H1 (cell line): ENCODE results near the gene PPP1R18. TPM values are rescaled to one million over a fixed set of nuclear protein-coding genes. Genes with fewer than 3 reads are reported as not detected.

ENCODE experiments used
- CBX5 ChIP-seq: fragments of 300-800, 300-1000 bp; sonication (generic); IDR thresholded peaks from 2 replicates; pipeline ENCODE4 v1.7.1; 2016; ENCODE audit warnings: antibody characterized with exemption, low read length, low read depth
- CREB1 ChIP-seq: IDR thresholded peaks from 2 replicates; pipeline ENCODE4 v1.6.1; 2012; ENCODE audit warnings: inconsistent platforms
- CTCF ChIP-seq, 3 experiments: IDR thresholded peaks; 1 replicate in 2 of 3; 2 replicates in 1 of 3; pipeline versions ENCODE4 v1.5.1 to v1.6.1; 2011; ENCODE audit warnings: low read length in 3 of 3, mild to moderate bottlenecking in 3 of 3, inconsistent platforms in 2 of 3, low read depth in 1 of 3, moderate library complexity in 1 of 3; ENCODE audit not compliant: insufficient read depth in 1 of 3; ENCODE audit errors: control extremely low read depth in 1 of 3
- EGR1 ChIP-seq: IDR thresholded peaks from 2 replicates; pipeline ENCODE4 v1.6.1; 2011; ENCODE audit warnings: low read depth, low read length, borderline replicate concordance
- GABPA ChIP-seq: IDR thresholded peaks from 2 replicates; pipeline ENCODE4 v1.6.1; 2011; ENCODE audit warnings: mild to moderate bottlenecking, low read length, moderate library complexity, borderline replicate concordance; ENCODE audit not compliant: insufficient read depth
- KDM1A ChIP-seq: fragments of 200-600, 300-600 bp; sonication (generic); IDR thresholded peaks from 2 replicates; pipeline ENCODE4 v1.7.1; 2016; ENCODE audit warnings: mild to moderate bottlenecking, low read length, borderline replicate concordance
- KDM4A ChIP-seq: IDR thresholded peaks from one replicate; pipeline ENCODE4 v1.7.1; 2012; ENCODE audit warnings: low read depth, mild to moderate bottlenecking, moderate library complexity, low read length, inconsistent platforms; ENCODE audit not compliant: severe bottlenecking
- KDM5A ChIP-seq: fragments of 200-600 bp; IDR thresholded peaks from 2 replicates; pipeline ENCODE4 v1.7.1; 2012; ENCODE audit warnings: mild to moderate bottlenecking, low read length, inconsistent platforms, mixed read lengths
- POLR2A ChIP-seq, 2 experiments: IDR thresholded peaks; 1 replicate in 1 of 2; 2 replicates in 1 of 2; pipeline ENCODE4 v1.6.1; 2011; ENCODE audit warnings: low read depth in 2 of 2, low read length in 2 of 2, mild to moderate bottlenecking in 2 of 2; ENCODE audit errors: control extremely low read depth in 1 of 2
- RBBP5 ChIP-seq: IDR thresholded peaks from 2 replicates; pipeline ENCODE4 v1.7.1; 2012; ENCODE audit warnings: low read depth, mild to moderate bottlenecking, inconsistent platforms, low read length, moderate library complexity, borderline replicate concordance
- RFX5 ChIP-seq: IDR thresholded peaks from 2 replicates; pipeline ENCODE4 v1.6.1; 2011; ENCODE audit warnings: low read depth, low read length, improper control_type of control experiment, borderline replicate concordance
- RNF2 ChIP-seq: fragments of 200-900, 300-1000 bp; sonication (generic); IDR thresholded peaks from 2 replicates; pipeline ENCODE4 v1.7.1; 2016; ENCODE audit warnings: borderline replicate concordance, low read depth, mild to moderate bottlenecking, antibody characterized with exemption, low read length; ENCODE audit not compliant: poor library complexity, severe bottlenecking; ENCODE audit errors: missing control alignments
- SP2 ChIP-seq: IDR thresholded peaks from 2 replicates; pipeline ENCODE4 v1.6.1; 2012; ENCODE audit warnings: mild to moderate bottlenecking, low read length, inconsistent platforms
- SRF ChIP-seq: IDR thresholded peaks from 2 replicates; pipeline ENCODE4 v1.6.1; 2011; ENCODE audit warnings: mild to moderate bottlenecking, low read depth, low read length, moderate library complexity
- polyA plus RNA-seq, 7 experiments: library from polyadenylated mRNA; depleted of rRNA in 3 of 7; stranded (reverse) in 5 of 7; unstranded in 2 of 7; fragments of >200 nt in 5 of 7; fragments of 200-250 nt in 2 of 7; gene quantifications; 1 replicate in 5 of 7; 2 replicates in 1 of 7; 4 replicates in 1 of 7; pipeline versions ENCODE4 v1.2.1 to v1.2.3, GENCODE V29; 2011 to 2013; ENCODE audit warnings: missing spikeins in 2 of 7, mixed read lengths in 2 of 7
- total RNA-seq: library from RNA; stranded (reverse); fragmentation: NEBNext Ultra II Directional; extraction: Animal tissue kit (Norgen Biotek cat#: 25700); gene quantifications from 2 replicates; pipeline ENCODE4 v1.2.1, GENCODE V29; 2021

PPP1R18 gene
- total and polyA plus RNA-seq, 2 of the 8 experiments (the other 6 are each of a cell fraction or from before 2014, with no cell fraction given), result 25.1 to 29.1 TPM

GRCh38 chr6:30719356-30719755 is 32.9 kb upstream of the PPP1R18 start (continued):
- TF ChIP-seq GABPA, result no peak
- TF ChIP-seq SRF, result no peak
- no peak; a peak in 1 of 3 replicates for TF ChIP-seq POLR2A (IDR thresholded peaks at IDR 0.05; ENCODE audit: control extremely low read depth in 1 of 2, low read depth in 2 of 2, low read length in 2 of 2)
- no peak for TF ChIP-seq KDM1A
- TF ChIP-seq RFX5, result peak; percentile 18; the same call in 1 of the 2 replicates
- no peak for TF ChIP-seq CBX5
- no peak for TF ChIP-seq RNF2
- TF ChIP-seq RBBP5, result no peak
- TF ChIP-seq SP2, result no peak
- no peak for TF ChIP-seq EGR1
- TF ChIP-seq KDM5A, result no peak
- no peak for TF ChIP-seq KDM4A
- TF ChIP-seq CREB1, result no peak
- TF ChIP-seq CTCF (IDR thresholded peaks at IDR 0.05; ENCODE audit: control extremely low read depth in 1 of 3, insufficient read depth in 1 of 3, low read depth in 1 of 3, low read length in 3 of 3), result no peak
